ENCODE measurements around the gene ITGAD. TPM values are rescaled to one million over a fixed set of nuclear protein-coding genes. Genes with fewer than 3 reads are reported as not detected.

The ITGAD gene
- total and polyA plus RNA-seq, 2 experiments from 2014 or later = not detected

GRCh38 chr16:31357324-31358109, 35.6 kb upstream of the ITGAD start (continued):
- TF ChIP-seq EZH2 (IDR thresholded peaks at IDR 0.05; ENCODE audit: low read depth, unreplicated experiment) (no peak), NANOG (IDR thresholded peaks at IDR 0.05; ENCODE audit: borderline replicate concordance) (no peak), ZNF331 (CRISPR knock-in tag; IDR thresholded peaks at IDR 0.05; ENCODE audit: low read depth) (no peak), ZNF114 (CRISPR knock-in tag; IDR thresholded peaks at IDR 0.05) (no peak), JUNB (IDR thresholded peaks at IDR 0.05; ENCODE audit: unreplicated experiment) (no peak)

- Mint-ChIP-seq H3K27ac (no peak overlapping the region), H3K36me3 (ENCODE audit: low read depth) (no peaks in the 10 kb centered on the region), H3K27me3 (ENCODE audit: insufficient read depth, low read depth, poor library complexity) (peaks cover 8% of the 10 kb centered on the region), H3K4me3 (no peak overlapping the region), H3K9me3 (no peaks in the 10 kb centered on the region; the same call in 2 of the 3 replicates), H3K4me1 (peaks cover 2% of the 10 kb centered on the region; the same call in 2 of the 3 replicates)
- no peaks in the 10 kb centered on the region for H4K20me1 ChIP-seq (replicated peaks; ENCODE audit: insufficient read depth)
- H3K9me2 ChIP-seq (ENCODE audit: insufficient read depth) = no peaks in the 10 kb centered on the region
- no peaks in the 10 kb centered on the region for H3F3A ChIP-seq (replicated peaks; ENCODE audit: low read depth)
- no peaks in the 10 kb centered on the region for H3K27me3 ChIP-seq (ENCODE audit: insufficient read depth)
- no peaks in the 10 kb centered on the region for H3K79me2 ChIP-seq (replicated peaks; ENCODE audit: insufficient read depth)
- H3K36me3 ChIP-seq (ENCODE audit: insufficient read depth) = no peaks in the 10 kb centered on the region
- no peak overlapping the region for H3K4me3 ChIP-seq
- H3K27ac ChIP-seq (ENCODE audit: low read depth) = no peak overlapping the region
- H3K4me1 ChIP-seq (ENCODE audit: insufficient read depth) = no peaks in the 10 kb centered on the region
- DNase-seq (ENCODE audit: low spot score) (no peak), ATAC-seq (no peak)
- no peak overlapping the region for H2AFZ ChIP-seq
- no peak overlapping the region for H3K4me2 ChIP-seq
- TF ChIP-seq EZH2phosphoT487 (IDR thresholded peaks at IDR 0.05; ENCODE audit: unreplicated experiment) = no peak
- TF ChIP-seq ZNF114 (CRISPR knock-in tag; IDR thresholded peaks at IDR 0.05) = no peak
- TF ChIP-seq, protein P1, sequence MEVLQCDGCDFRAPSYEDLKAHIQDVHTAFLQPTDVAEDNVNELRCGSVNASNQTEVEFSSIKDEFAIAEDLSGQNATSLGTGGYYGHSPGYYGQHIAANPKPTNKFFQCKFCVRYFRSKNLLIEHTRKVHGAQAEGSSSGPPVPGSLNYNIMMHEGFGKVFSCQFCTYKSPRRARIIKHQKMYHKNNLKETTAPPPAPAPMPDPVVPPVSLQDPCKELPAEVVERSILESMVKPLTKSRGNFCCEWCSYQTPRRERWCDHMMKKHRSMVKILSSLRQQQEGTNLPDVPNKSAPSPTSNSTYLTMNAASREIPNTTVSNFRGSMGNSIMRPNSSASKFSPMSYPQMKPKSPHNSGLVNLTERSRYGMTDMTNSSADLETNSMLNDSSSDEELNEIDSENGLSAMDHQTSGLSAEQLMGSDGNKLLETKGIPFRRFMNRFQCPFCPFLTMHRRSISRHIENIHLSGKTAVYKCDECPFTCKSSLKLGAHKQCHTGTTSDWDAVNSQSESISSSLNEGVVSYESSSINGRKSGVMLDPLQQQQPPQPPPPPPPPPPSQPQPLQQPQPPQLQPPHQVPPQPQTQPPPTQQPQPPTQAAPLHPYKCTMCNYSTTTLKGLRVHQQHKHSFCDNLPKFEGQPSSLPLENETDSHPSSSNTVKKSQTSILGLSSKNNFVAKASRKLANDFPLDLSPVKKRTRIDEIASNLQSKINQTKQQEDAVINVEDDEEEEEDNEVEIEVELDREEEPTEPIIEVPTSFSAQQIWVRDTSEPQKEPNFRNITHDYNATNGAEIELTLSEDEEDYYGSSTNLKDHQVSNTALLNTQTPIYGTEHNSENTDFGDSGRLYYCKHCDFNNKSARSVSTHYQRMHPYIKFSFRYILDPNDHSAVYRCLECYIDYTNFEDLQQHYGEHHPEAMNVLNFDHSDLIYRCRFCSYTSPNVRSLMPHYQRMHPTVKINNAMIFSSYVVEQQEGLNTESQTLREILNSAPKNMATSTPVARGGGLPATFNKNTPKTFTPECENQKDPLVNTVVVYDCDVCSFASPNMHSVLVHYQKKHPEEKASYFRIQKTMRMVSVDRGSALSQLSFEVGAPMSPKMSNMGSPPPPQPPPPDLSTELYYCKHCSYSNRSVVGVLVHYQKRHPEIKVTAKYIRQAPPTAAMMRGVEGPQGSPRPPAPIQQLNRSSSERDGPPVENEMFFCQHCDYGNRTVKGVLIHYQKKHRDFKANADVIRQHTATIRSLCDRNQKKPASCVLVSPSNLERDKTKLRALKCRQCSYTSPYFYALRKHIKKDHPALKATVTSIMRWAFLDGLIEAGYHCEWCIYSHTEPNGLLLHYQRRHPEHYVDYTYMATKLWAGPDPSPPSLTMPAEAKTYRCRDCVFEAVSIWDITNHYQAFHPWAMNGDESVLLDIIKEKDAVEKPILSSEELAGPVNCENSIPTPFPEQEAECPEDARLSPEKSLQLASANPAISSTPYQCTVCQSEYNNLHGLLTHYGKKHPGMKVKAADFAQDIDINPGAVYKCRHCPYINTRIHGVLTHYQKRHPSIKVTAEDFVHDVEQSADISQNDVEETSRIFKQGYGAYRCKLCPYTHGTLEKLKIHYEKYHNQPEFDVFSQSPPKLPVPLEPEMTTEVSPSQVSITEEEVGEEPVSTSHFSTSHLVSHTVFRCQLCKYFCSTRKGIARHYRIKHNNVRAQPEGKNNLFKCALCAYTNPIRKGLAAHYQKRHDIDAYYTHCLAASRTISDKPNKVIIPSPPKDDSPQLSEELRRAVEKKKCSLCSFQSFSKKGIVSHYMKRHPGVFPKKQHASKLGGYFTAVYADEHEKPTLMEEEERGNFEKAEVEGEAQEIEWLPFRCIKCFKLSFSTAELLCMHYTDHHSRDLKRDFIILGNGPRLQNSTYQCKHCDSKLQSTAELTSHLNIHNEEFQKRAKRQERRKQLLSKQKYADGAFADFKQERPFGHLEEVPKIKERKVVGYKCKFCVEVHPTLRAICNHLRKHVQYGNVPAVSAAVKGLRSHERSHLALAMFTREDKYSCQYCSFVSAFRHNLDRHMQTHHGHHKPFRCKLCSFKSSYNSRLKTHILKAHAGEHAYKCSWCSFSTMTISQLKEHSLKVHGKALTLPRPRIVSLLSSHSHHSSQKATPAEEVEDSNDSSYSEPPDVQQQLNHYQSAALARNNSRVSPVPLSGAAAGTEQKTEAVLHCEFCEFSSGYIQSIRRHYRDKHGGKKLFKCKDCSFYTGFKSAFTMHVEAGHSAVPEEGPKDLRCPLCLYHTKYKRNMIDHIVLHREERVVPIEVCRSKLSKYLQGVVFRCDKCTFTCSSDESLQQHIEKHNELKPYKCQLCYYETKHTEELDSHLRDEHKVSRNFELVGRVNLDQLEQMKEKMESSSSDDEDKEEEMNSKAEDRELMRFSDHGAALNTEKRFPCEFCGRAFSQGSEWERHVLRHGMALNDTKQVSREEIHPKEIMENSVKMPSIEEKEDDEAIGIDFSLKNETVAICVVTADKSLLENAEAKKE (CRISPR knock-in tag; IDR thresholded peaks at IDR 0.05) = no peak
- no peak for TF ChIP-seq CREB1 (CRISPR knock-in tag; IDR thresholded peaks at IDR 0.05; ENCODE audit: low read depth)
- TF ChIP-seq EZH2 (IDR thresholded peaks at IDR 0.05; ENCODE audit: low read depth, unreplicated experiment) = no peak
- TF ChIP-seq JUNB (IDR thresholded peaks at IDR 0.05; ENCODE audit: unreplicated experiment) = no peak
- no peak for TF ChIP-seq CTCF (conservative IDR thresholded peaks at IDR 0.05; ENCODE audit: low read depth in 2 of 2)
- no peak for TF ChIP-seq NANOG (IDR thresholded peaks at IDR 0.05; ENCODE audit: borderline replicate concordance)
- no peak for TF ChIP-seq POLR2AphosphoS5 (IDR thresholded peaks at IDR 0.05; ENCODE audit: low read depth)
- TF ChIP-seq ZNF331 (CRISPR knock-in tag; IDR thresholded peaks at IDR 0.05; ENCODE audit: low read depth) = no peak
- TF ChIP-seq STAT1 (IDR thresholded peaks at IDR 0.05; ENCODE audit: unreplicated experiment) = no peak
- TF ChIP-seq ETS1 (IDR thresholded peaks at IDR 0.05) = no peak
Measured at GRCh38 chr16:31360251-31360650, 32.9 kb upstream of the ITGAD start.

Data from GM23338 (cell line).